ENCODE results near the gene LRRC3.

Gene LRRC3

DNA sequence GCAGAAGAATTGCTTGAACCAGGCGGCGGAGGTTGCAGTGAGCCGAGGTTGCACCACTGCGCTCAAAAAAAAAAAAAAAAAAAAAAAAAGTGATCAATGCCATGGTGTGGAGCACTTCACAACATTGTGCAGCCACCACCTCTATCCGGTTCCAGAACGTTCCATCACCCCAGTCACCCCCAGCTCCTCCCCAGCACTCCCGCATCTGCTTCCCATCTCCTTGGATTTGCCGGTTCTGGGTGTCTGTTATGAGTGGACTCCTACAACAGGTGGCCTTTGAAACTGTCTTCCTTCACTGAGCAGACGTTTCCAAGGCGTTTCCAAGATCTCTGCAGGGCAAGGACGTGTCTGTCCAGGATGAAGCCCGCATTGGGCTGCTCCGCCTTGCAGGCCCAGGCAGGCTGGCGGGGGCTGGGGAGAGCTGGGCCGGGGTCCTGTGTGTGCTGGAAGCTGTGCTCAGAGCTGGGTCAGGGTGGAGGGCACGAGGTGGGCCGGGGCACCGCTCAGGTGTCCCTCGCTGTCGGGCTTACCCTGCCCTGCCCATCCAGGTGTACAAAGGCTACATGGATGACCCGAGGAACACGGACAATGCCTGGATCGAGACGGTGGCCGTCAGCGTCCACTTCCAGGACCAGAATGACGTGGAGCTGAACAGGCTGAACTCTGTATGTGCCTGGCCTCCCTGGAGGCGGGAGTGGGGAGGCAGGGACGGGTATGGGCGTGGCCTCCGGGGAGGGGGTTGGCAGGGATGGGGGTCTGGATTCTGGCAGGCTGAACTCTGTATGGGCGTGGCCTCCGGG is 14.9 kb upstream of the LRRC3 start:
- DNase-seq, result no peak

DNA sequence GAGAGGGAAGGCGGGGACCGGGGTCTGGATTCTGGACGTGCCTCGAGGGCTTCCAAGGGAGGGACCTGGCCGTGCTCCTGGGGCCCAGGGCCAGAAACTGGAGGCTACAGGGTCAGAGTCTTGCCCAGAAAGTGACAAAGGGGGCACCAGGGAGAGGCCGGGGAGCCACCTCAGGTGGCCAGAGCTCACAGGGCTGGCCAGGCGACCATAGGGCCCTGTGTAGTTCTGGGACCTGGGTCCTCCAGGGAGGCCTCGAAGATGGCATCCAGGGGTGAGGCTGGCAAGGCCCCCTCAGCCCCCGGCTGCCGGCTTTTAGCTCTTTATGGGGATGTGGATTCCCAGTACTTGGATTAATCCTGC is 14.3 kb upstream of the LRRC3 start:
- no peak for DNase-seq

DNA sequence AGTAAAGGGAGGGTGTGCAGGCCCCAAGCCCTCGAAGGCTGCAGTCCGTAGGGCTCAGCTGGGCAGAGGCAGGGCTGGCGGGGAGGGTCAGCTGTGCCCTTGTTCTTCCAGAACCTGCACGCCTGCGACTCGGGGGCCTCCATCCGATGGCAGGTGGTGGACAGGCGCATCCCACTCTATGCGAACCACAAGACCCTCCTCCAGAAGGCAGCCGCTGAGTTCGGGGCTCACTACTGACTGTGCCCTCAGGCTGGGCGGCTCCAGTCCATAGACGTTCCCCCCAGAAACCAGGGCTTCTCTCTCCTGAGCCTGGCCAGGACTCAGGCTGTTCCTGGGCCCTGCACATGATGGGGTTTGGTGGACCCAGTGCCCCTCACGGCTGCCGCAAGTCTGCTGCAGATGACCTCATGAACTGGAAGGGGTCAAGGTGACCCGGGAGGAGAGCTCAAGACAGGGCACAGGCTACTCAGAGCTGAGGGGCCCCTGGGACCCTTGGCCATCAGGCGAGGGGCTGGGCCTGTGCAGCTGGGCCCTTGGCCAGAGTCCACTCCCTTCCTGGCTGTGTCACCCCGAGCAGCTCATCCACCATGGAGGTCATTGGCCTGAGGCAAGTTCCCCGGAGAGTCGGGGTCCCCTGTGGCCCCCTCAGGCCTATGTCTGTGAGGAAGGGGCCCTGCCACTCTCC is 13.6 kb upstream of the LRRC3 start:
- DNase-seq, result no peak

DNA sequence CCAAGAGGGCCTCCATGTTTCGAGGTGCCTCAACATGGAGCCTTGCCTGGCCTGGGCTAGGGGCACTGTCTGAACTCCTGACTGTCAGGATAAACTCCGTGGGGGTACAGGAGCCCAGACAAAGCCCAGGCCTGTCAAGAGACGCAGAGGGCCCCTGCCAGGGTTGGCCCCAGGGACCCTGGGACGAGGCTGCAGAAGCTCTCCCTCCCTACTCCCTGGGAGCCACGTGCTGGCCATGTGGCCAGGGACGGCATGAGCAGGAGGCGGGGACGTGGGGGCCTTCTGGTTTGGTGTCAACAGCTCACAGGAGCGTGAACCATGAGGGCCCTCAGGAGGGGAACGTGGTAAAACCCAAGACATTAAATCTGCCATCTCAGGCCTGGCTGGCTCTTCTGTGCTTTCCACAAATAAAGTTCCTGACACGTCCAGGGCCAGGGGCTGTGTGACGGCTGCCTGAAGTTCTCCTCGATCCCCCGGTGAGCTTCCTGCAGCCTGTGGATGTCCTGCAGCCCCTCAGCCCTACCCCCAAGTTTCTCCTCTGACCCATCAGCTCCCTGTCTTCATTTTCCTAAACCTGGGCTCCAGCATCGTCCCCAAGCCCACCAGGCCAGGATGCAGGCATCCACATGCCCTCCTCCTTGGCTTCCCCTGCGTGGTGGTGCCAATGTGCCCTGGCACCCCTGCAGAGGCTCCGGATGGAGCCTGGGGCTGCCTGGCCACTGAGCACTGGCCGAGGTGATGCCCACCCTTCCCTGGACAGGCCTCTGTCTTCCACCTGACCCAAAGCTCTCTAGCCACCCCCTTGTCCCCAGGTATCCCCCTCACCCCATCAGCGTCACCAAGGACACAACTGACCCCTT is 12.8 kb upstream of the LRRC3 start:
- DNase-seq, result no peak

DNA sequence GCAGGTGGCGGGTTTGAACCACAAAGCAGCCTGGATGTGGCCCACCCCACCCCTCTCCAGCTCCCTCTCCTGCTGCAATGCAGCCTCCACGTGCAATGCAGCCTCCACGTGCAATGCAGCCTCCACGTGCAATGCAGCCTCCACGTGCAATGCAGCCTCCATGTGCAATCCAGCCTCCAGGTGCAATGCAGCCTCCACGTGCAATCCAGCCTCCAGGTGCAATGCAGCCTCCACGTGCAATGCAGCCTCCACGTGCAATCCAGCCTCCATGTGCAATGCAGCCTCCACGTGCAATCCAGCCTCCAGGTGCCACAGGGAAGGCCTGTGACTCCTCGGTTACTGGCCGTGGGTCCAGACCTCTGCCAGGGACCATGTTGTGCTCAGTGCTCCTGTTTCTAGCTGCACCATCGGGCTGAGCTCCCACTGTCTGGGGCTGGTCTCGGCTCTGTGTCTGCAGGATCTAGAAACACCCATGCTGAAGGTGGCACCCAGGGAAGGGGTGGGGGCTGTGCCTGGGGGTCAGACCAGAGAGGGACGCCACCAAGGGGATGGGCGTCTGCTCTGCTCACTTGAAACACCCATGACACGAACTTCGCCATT is 11.9 kb upstream of the LRRC3 start:
- DNase-seq, result no peak

DNA sequence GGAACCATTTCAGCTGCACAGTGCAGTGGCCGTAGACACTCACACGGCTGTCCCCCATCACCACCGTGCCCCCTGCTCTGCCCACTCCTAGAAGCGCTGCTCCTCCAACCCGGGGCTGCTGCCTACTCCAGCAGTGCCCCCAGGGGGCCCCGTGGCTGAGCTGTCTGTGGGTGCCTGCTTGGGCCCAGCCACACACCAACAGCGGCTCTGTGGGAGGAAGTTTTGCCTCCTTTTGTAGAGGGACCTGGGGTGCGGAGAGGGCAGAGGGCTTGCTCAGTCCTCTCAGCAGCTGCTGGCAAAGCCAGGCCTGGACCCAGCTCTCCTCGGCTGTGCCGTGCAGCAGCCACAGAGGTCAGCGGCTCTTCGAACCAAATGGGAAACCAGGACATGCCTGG is 11.4 kb upstream of the LRRC3 start:
- no peak for DNase-seq

DNA sequence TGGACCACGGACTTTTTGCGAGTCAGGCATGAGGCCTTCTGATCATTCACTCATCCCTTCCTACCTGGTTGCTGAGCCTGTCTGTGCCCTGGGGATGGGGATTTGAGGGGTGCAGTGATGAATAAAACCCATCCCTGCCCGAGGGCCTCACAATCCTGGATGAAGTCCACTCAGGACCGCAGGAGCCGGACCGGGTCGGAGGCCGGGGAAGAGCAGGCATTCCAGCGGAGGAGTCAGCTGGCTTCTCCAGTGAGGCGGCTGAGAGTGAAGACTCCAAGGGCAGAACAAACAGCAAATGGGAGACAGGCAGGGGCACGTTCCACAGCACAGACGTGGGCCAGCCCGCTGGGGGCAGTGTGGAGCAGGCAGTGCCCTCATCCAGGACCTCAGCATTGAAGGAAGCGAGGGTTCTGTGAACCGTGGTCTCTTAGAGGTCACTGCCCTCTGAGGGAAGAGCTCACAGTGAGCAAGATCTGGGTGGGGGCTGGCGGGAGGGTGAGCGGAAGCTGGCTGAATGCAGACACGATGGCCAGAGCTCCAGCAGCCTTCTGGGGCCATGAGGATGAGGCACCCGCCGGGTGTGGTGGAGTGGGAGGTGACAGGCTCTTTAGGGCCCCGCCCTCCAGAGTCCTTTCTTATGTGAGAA is 10.9 kb upstream of the LRRC3 start:
- no peak for DNase-seq

DNA sequence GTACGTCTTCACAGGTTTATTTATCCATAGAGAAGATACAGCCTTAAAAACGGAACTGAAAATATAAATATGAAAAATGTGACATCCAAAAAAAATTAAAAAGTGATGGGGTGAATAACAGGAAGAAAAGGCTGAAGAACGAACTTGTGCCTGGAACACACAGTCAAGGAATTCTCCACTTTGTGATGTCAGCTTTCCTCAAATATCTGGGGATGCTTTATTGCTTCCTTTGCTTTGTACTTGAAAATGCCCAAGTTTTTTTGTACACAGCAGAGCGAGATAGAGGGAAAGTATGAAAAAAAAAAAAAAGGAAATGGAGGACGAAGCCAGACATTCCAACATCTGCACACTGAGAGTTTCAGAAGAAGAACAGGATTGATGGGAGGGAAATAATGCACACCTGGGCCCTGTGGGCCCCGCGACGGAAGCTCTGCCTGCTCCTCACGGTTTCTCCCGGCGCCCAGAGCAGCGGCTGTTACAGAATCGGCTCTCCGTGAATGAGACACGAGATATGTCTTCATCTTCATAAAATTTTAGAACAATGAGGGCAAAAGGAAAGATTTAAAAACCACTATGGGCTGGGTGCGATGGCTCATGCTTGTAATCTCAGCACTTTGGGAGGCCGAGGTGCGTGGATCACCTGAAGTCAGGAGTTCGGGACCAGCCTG is 10.0 kb upstream of the LRRC3 start:
- no peak for DNase-seq

DNA sequence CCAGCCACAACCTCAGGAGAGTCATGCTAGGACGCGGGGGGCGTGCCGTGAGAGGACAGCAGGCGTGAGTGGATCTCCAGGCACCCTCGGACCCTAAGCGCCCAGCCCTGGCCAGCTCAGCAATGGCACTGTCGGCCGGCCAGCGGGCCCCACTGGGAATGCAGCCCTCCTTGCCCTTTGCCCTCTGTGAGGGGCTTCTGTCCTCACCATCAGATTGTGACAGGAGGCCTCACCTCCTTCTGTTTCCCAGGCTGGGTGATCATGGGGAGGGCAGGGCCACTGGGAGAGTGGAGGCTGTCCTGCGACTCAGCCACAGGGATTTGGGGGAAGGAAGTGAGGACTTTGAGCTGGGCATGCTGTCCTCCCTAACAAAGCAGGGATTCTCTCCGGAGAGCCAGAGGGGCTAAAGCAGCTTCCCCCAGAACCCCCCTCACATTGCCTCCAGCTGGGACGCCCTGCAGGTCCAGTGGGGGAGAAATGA is 6.6 kb upstream of the LRRC3 start:
- no peak for DNase-seq

DNA sequence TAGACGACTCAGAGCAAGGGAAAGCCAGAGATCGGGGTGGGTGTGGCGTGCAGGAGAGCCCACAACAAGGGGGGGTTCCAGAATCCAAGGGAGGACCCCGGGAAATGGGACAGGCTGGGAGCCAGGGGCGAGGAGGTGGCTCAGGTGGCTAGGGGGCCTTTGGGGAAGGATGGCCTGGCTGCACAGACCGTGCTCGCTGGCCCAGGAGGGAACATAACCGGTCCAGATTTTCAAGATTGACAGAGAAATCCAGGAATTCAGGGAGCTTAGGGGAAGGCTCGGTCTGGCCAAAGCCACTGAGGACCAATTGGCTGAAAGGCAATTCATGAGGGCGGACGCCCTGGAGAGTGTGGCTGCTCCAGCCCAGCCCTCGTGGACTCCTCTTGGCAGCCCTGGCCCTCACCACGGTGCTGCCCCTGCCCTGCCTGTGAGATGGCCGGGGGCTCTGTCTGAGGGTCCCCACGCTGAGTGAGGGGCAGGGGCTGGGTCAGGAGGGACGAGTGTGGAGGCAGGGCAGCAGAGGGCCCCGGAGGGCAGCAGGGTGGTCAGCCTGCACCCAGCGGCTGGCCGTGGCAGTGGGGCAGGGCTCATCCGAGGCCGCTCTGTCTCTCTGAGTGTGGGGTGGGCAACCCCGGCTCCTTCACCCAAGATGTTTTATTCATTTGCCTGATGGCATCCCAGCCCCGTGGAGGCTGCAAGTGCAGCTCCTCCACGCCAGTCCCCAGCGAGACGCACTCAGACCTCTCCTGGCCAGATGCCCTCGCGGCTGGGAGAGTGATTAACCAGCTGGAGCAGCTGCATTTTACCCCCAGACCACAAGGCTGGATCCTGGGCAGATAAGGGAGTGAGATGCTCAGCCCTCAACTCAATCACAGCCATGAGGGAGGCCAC is 5.6 kb upstream of the LRRC3 start:
- DNase-seq, result no peak

DNA sequence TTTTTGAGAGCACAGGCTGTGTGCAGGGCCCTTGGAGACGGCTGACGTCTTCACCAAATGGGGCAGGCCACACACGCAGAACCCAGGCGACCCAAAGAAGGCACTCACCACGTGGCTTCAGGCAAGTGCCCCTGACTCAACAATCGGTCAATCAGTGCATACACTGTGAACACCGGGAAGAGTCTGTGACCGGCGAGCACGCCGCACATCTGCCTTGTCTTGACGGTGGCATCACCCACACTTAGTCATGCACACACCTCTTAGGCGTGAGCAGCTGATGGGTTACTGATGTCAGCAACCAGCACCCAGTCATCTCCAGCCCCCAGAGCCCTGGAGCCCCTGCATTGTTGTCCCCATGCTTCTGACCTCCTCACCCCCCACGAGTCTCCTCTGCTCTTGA is 4.9 kb upstream of the LRRC3 start:
- DNase-seq, result no peak

DNA sequence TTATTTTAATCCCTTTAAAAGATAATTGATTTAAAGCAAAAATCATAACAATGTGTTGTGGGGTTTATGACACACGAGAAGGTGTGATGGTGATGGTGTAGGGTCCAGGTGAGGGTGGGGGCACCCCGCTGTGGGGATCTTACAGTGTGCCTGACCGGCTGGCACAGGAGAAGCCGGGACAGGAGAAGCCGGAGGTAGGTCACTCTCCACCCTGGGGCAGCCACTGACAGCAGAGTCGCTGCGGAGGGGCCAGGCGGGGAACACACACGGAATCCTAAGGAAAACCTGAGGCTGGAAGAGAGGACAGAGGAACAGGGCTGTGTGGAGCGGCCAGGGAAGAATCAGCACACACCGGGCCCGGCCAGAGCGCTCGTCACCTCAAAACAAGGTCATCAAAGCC is 4.3 kb upstream of the LRRC3 start:
- no peak for DNase-seq

DNA sequence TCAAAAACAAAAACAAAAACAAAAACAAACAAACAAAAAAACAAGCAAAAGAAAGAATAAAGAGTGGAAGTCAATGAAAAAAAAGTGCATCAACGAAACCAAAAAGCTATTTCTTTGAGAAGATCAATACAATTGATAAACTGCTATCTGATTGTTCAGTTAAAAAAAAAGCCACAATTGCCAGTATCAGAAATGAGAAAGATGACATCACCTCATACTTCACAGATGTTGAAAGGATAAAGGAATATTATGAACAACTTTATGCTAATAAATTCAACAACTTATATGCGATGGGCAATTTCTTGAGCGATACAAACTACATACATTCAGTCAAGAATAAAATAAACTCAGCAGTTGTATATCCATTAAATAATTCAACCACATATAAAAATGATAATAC is 2.2 kb upstream of the LRRC3 start:
- DNase-seq, result no peak

DNA sequence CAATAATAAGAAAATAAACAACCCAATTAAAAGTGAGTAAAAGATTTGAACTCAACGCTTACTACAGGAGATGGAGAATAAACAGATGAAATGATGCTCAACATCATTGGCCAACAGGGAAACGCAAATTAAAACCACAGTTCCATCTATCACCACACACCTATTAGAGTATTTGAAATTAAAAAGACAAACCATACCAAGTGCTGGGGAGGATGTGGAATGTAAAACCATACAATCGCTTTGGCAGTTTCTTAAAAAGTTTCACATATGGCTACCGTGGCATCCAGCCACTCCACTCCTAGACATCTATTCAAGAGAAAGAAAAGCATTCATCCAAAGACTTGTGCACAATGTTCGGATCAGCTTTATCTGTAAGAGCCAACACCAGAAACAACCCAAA is 1.3 kb upstream of the LRRC3 start:
- DNase-seq, result no peak

DNA sequence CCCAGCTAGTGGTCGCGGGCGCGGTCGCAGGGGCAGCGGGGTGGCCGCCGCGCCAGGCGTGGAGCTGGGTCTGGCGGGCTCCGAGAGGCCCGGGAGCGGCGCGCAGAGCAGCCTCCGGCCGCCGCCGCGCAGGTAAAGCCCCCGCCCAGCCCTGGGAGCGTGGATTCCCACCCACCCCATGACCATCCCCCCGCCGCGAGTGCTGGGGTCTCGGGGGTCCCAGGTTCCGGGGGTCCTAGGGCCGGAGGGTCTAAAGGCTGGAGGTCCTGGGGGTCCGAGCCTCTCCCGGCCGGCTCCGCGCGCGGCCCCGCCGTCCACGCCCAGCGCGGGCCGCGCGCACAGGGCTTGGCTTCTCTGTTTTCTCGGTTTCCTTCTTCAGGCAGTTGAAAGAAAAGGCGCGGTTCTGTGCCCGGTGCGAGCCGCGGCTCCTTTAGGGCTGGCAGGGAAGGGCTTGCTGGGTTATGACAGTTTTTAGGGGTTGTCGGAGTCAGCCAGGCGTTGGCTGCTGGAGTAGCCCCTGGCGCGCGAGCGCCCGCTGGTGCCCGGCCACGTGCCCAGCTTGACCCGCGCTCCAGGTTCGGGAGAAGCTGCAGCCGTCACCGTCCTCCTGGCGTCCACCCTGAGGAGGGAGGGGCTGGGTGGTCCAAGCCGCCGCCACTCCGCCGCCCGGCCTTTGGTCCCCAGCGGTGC is 359 bp downstream of the LRRC3 start:
- no peak for DNase-seq

DNA sequence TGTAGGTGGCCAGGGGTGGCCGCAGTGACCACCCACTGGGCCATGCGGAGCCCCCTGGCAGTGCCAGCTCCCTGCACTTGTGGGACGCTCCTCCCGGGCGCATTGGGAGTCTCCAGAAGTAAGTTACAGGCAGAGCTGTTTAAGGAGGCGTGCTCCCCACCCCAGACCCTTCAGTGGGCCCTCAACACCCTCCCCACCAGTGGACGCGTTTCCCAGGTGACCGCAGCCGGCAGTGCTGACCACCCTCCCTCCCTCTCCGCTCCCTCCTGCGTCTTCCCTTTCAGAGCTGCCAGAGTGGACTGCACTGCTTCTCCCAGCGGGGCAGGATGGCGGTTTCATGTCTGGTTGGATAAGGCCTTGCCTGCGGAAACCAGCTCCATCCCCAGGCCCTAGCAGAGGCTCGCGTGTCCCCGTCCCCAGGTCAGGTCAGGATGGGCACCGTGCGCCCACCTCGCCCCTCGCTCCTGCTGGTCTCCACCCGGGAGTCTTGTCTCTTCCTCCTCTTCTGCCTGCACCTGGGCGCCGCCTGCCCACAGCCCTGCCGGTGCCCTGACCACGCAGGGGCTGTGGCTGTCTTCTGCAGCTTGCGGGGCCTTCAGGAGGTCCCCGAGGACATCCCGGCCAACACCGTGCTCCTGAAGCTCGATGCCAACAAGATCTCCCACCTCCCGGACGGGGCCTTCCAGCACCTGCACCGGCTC is 1.1 kb downstream of the LRRC3 start:
- DNase-seq, result no peak

DNA sequence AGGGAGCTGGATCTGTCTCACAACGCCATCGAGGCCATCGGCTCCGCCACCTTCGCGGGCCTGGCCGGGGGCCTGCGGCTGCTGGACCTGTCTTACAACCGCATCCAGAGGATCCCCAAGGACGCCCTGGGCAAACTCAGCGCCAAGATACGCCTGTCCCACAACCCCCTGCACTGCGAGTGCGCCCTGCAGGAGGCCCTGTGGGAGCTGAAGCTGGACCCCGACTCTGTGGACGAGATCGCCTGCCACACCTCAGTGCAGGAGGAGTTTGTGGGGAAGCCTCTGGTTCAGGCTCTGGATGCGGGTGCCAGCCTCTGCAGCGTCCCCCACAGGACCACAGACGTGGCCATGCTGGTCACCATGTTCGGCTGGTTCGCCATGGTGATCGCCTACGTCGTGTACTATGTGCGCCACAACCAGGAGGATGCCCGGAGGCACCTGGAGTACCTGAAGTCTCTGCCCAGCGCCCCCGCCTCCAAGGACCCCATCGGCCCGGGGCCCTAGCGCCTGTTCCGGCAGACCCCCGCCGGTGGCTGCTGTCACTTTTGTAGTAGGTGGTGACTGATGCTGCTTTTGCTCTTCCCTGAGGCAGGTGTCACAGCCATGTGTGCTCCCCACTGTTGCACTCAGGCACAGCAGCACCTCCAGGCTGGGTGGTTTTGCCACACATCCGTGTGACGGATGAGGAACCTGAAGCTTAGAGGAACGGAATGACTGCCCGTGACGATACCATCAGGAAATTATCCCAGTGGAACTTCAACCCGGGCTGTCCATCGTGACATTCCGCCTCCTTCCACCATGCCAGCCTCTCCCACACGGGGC is 1.8 kb downstream of the LRRC3 start:
- DNase-seq, result no peak

DNA sequence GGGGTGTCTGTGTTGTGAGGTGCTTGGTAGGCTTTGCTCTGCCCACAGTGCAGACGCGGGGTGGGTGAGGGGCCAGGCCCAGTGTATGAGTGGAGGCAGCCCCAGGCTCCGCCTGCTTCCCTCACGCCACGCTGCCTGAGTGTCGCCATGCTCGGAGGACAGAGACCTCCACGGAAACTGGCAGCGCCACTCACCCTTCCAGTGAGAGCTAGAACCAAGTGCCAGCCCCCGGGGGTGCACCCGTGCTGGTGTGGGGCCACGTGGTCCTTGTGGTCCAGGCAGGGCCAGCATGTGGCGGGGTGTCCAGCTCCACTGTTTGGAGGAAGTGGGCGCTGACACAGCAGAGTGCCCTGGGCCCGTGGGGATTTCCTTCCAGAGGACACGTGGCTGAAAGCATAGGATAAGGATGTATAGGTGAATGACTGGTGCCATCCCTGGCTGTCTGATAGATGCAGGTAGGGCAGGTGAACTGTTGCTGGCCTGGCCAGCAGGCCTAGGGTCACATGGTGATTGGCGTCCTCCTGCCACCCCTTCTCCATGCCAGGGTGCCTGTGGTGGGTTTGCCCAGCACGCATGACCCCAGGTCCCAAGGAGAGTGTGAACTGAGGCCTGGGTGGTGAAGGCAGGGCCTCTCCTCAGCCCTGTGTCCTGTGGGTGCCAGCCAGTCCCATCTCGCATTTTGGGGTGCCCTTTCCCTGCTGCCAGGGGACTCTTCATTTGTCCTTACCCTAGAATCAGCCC is 3.8 kb downstream of the LRRC3 start:
- DNase-seq, result no peak

All from activated gamma-delta T cell treated with Interleukin-2 at 50 U/mL for 16 hours (primary cell).